ENCODE measurements around the gene CHD5.
"Not testable (repeated sequence)": the region's sequence is repeated elsewhere in the genome, so short reads cannot be mapped to it uniquely, and the experiment has no call there.

GRCh38 chr1:6063532-6064053 lies 116.5 kb downstream of the CHD5 start:
- TF ChIP-seq CTCF, POLR2A (IDR thresholded peaks at IDR 0.05): not testable (repeated sequence)

Measured in adrenal gland (tissue), 5 donors.